Kasumi-1 (cell line): ENCODE results near the gene NEURL1.
"Not testable (repeated sequence)": the region's sequence is repeated elsewhere in the genome, so short reads cannot be mapped to it uniquely, and the experiment has no call there.

ENCODE experiments used
- DNase-seq, 2 experiments: peaks; one replicate each; lab custom pipeline; 2025; lab: John Stamatoyannopoulos, UW

The NEURL1 gene

DNA sequence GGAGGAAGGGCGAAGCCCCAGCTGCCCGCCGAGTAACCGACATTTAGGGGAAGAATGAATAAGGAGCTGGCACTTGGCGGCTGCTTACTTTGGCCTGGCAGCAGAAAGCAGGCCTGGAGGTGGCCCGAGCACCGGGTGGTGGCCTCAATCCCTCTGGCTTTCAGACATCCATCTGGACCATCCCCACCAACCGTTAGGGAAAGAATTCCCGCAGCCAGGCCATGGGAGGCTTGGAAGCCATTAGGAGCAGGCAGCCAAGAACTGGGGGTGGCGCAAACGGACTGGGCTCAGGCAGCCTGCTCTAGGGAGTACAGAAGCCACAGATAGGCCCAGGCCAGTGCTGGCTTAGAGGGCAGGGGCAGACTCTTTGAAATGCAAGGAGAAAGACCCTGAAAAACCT lies 132.7 kb downstream of the NEURL1 start:
- no peak for DNase-seq

DNA sequence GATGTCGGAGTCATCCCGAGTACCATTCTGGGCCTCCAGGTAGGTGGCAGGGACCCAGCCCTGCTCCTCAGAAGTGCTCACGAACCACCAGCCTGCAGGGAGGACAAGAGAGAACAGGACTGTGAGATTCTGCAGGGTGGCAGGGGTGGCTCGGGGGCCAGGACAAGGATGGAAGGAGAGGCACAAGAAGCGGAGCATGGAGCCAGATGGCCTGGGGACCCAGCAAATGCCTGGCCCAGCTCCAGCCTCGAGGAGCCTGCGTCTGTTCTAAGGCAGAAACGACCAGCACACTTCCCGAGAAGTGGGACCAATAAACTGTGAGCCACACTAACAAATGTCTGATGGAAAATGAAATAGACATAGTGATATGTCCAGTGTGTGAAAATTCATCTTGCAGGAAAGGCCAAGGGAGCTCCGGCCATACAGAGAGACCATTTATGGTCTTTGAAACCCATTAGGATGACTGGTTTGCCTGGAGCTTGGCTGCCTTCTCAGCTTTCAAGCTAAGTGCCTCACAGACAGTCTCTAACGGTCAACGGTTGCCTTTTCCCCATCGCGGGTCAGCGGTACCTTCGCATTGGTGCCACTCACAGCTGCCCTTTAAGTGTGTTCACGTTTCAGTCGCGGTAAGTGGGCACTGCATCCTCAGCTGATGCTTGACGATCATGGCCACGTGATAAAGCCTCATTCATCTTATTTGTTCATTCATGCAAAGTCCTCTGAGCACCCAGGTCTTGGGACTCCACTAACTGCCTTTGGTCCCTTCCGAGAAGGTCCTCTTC lies 133.8 kb downstream of the NEURL1 start:
- no peak for DNase-seq

DNA sequence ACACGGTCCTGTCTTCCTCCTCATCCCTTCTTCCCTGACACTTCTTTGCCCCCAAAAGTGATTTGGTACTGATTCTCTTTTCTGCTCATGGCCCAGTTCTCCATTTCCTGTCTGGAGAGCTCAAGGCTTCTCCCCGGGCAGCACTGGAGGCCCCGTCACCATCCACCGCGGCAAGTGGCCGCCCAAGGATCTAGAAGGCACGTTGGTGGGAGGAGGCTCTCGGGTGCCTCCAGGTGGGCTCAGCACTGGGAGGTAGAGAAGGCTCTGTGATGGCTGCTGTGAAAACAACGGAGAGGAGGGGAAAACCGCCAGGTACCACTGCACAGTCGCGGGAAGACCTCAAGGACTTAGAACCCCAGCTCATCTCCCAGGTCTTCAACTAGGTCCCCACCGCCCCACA lies 134.4 kb downstream of the NEURL1 start:
- no peak for DNase-seq

DNA sequence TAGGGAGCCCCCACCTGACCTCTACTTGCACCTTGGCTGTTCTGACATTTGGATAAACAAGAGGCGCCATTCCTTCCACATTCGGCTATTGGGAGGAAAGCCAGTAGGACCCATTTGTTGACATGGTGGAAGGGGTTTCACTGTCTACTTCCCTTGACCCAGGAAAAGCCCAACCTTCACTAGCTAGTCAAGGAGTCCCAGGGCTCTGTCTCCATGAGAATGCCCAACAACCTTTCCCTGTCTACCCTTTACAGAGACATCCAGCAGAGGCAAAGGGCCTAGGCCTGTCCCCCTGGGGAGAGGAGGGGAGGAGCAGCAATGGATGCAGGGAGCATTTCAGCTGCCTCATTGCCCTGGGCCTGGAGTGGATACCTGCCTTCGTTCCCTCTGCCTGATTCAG lies 136.1 kb downstream of the NEURL1 start:
- no peak for DNase-seq

DNA sequence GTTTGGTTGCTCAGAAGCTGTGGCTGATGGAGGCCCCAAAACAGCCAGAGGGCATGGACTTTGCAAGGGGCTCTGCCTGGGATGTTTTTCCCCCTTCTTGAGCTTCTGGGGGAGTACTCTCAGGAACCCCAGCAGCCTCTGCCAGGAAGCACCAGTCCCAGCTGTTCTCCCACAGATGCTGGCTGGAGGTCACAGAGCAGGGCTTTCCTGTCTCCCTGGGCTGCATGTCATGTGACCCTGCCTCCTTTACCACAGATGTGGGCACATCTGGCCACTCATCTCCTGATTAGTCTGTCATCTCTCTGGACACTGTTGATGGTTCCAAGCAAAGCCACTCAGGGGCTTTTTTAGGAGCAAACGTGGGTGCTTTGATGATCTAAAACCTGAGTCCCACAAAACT lies 136.7 kb downstream of the NEURL1 start:
- peak in 1 of 2 experiments; percentile 36 for DNase-seq

DNA sequence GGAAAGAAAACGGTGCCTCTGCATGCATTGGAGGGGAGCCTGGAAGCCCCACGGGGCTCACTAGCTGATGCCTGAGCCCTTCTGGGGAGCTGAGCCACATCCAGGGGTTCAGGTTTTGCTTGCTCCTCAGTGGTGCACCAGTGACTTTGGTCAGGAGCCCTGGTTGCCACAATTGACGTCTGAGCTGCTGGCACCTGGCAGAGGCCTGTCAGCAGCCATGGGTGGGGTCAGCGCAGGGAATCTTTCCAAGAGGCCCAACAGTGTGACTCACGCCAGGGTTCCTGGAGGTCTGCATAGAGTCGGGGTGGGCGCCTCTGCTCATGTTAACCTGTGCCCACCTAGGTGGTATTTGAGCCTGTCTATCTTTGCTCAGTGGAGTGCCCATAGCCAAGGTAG lies 138.7 kb downstream of the NEURL1 start:
- DNase-seq: no peak

DNA sequence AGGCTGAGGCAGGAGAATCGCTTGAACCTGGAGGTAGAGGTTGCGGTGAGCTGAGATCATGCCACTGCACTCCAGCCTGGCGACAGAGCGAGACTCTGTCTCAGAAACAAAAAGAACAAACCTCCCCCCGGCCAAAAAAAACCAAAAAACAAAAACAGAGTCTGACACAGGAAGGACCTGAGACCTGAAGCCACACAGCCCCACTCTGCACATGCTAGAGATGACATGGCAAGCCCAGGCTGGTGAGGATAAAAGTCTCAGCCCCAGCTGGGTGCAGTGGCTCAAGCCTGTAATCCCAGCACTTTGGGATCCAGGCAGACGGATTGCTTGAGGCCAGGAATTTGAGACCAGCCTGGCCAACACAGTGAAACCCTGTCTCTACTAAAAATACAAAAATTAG lies 139.4 kb downstream of the NEURL1 start:
- DNase-seq: not testable (repeated sequence)

DNA sequence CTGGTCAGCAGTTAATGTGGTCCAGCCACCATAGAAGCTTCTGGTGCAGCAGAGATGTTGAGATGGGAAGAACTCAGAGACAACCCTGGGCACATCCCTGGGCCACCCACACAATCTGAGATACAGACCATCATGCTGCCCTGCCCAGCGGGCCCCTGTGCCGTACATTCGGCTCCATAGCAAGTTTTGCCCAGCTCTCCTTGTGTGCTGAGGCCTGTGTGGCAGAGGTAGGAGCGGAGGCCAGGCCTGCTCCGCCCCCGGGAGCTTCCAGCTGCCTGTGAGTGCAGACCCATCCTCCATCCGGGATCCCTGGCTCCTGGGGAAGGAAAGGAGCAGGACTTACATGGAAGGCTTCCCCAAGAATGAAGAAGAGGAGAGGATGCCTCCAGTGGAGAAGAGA lies 140.3 kb downstream of the NEURL1 start:
- DNase-seq: no peak

DNA sequence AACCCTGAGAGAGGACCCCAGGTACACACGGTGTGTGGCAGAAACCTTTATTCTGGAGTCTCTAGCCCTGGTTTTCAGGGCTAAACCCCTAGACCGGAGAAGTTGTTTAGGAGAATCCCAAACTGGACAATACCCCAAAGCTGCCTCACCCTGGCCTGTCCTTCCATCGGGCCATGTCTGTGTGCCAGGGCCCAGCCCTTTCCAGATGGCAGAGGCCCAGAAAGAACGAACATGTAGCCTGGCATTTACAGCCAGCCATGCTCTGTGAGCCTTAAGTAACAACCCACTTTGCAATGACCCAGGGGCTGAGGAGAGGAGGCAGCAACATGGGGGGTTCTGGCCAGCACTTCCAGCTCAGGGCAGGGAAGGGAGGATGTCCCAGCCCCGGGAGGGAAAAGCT lies 142.1 kb downstream of the NEURL1 start:
- no peak for DNase-seq

DNA sequence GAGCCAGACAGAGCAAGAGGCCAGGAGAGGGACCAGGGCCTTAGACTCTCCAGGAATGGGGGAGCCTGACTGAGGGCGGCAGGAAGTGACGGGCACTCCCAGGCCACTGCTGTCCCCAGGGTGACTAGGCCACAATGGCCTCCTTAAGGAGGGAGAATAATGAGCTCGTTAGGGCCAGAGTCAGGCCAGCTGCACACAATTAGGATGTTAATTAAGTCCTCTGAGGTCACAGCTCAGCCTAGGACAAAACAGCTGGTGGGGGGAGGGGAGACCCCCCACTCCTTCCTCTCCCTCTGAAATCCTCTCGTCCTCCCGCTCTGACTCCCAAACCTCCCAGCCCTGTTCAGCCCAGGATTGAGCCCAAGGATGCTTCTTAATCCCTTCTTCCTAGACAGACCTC lies 143.0 kb downstream of the NEURL1 start:
- DNase-seq: no peak

DNA sequence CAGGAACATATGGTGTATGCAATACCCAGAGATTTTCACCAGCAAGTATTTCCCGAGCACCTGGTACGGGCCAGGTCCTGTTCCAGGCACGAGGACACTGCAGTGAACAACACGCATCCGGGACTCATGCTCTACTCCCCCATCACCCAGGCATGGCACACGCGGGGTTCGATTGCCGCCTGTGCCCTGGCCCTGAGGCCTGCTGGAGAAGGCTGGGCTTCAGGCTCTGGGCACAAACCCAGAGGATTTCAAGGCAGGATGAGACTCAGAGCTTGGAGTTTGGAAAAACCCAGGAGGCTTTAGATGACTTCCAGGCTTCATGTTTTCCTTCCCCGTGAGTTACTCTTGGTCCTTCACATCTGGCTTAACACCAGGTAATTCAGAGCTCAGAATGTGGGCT lies 143.5 kb downstream of the NEURL1 start:
- no peak for DNase-seq

DNA sequence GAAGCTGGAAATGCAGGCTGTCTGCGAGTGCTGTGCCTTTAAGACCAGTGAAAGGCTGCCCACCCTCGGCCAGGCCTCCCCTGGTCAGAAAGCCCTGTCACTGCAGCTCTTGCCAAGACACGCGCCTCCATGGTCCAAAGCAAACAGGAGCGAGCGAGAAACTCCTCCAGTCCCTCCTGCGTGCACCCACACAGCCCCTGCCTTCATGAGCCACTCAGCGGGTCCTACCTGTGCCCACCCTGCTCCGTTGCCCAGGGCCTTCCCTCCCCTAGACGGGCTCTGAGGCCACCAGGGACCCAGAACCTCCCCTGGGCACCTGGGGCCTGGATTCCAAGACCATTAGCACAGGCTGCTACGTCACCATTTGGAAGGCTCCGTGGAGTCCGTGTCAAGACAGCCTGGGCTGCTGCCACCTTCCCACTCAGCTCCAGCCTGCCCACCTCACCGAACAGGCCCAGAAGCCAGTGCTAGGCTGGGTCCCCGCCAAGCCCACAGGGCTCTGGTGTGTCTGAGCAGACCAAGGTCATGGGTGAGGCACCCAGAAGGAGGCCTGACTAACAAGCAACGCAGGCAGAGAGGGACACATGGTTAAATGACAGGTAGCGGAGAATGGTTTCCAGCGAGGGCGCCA lies 144.5 kb downstream of the NEURL1 start:
- no peak for DNase-seq

DNA sequence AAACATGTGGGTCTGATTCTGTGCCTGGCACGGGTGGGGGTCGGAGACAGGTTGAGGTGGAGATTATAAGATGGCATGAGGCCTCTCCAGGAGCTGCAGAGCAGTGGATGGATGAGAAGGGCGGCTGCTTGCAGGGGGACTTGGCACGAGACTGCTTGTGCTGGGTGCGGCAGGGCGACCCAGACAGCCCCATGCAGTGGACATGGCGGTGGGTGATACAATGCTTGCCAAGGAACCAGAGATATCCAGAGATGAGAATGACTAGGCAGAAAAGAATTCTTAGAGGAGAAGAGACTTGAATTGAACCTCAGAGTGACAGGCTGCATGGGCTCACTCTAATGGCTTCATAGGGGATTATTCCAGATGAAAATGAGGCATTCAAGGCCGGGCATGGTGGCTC lies 145.4 kb downstream of the NEURL1 start:
- no peak for DNase-seq

DNA sequence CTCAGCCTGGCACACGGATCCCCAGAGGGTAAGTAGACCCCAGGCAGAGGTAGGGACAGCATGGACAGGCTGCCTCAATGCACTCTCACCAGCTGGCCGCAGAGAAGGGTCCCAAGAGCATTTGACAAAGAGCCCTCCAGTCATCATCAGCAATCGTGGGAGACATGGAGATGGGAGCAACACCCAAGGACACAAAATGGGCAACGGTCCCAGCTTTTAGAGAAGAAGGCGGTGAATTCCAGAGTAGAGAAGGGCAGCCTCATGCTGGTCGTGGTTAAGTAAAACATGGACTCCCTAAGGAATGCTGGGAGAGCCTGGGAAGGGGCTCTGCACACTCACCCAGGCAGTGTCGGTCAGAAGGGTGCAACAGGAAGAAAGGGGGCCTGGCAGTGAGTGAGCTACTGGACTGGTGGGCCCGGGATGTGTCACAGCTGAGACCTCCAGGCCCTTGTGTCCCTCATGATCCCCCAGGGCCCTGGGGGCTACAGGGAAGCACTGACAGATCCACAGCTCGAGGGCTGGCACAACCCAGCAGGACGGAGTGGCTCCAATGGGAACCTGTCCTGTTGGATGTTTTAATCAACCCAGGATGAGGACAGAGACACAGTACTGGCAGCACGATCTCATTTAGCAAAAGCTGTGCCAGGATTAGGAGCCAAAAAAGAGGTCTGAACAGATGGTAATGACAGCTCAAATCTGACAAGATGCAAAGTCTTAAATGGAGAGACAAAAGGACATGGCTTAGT lies 147.1 kb downstream of the NEURL1 start:
- DNase-seq: no peak

DNA sequence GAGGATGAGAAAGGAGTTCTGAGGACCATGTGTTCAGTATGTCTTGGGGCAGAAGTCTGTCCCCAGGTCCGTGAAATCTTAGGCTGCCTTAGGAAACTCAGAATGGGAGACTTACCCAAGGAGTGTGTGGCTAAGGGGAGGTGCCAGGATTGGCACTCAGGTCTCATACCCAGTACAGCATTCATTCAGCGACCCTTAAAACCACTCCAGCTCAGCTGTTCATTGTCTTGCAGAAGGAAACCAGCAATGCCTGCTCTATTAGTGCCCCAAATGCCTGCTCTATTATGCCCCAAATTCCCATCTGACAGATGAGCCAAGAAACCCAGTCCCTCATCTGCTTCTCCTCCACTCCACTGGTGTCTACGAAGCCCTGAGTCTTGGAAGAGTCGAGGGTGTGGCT lies 147.8 kb downstream of the NEURL1 start:
- no peak for DNase-seq
